Neural cell (in vitro differentiated cells): ENCODE data around the gene RBM4B.

Source experiments
- EZH2 ChIP-seq: fragments of 200-600, 300-800 bp; shearing (Covaris generic), sonication (generic); IDR thresholded peaks from 2 replicates; pipeline ENCODE4 v1.6.1; 2014; ENCODE audit warnings: antibody characterized with exemption, low read length, borderline replicate concordance, mild to moderate bottlenecking; ENCODE audit not compliant: insufficient read depth, poor library complexity, severe bottlenecking
- POLR2AphosphoS5 ChIP-seq: IDR thresholded peaks from 2 replicates; pipeline ENCODE4 v1.6.1; 2012
- TF ChIP-seq, protein P1 (sequence below): fragments of 450-650 bp; IDR thresholded peaks from 2 replicates; pipeline ENCODE4 v1.5.1; 2014; ENCODE audit warnings: antibody characterized with exemption, mild to moderate bottlenecking, moderate library complexity; ENCODE audit not compliant: poor library complexity, severe bottlenecking

DNA sequence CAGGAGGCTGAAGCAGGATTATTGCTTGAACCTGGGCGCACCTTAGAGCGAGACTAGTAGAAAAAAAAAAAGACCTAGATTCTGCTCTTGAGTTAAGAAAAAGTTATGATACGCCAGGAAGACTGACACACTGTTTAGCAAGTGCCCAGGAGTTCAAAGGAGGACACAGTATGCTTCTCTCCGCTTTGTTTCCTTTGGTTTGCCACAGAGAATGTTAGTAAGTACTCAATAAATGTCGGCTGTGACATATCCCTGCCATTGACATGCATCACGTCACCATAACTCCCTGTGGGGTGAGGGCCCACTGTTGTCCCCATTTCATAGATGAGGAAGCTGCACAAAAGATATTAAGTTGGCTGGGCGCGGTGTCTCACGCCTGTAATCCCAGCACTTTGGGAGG is 44.3 kb upstream of the RBM4B start:
- TF ChIP-seq POLR2AphosphoS5 (no peak), EZH2 (no peak)
- TF ChIP-seq, protein P1, sequence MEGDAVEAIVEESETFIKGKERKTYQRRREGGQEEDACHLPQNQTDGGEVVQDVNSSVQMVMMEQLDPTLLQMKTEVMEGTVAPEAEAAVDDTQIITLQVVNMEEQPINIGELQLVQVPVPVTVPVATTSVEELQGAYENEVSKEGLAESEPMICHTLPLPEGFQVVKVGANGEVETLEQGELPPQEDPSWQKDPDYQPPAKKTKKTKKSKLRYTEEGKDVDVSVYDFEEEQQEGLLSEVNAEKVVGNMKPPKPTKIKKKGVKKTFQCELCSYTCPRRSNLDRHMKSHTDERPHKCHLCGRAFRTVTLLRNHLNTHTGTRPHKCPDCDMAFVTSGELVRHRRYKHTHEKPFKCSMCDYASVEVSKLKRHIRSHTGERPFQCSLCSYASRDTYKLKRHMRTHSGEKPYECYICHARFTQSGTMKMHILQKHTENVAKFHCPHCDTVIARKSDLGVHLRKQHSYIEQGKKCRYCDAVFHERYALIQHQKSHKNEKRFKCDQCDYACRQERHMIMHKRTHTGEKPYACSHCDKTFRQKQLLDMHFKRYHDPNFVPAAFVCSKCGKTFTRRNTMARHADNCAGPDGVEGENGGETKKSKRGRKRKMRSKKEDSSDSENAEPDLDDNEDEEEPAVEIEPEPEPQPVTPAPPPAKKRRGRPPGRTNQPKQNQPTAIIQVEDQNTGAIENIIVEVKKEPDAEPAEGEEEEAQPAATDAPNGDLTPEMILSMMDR = no peak
